Psoas muscle (tissue), 8 donors: Measurements from ENCODE around the gene VWC2L. TPM values are rescaled to one million over a fixed set of nuclear protein-coding genes. Genes with fewer than 3 reads are reported as not detected.

Source experiments
- ATAC-seq, 4 donors: fragments of 200-7000 bp; cut with Tn5 transposase; one replicate each; pipeline ENCODE4 v1.9.1; 2020; ENCODE audit warnings: moderate library complexity in 3 of 4, mild to moderate bottlenecking in 2 of 4
- DNase-seq, 2 donors: peaks; one replicate each; pipeline ENCODE4 v3.0.0-alpha.2; 2020
- H3K27ac ChIP-seq: fragments of 200-600 bp; one replicate; pipeline ENCODE4 v1.8.0; 2022
- H3K27me3 ChIP-seq, 3 donors: fragments of 200-600 bp in 1 of 3; one replicate each; pipeline versions ENCODE4 v1.6.1 to v1.8.0; 2013 to 2022; ENCODE audit warnings: low read length in 2 of 3, mild to moderate bottlenecking in 2 of 3, moderate library complexity in 1 of 3; ENCODE audit not compliant: insufficient read depth in 3 of 3
- H3K36me3 ChIP-seq, 2 donors: fragments of 200-600 bp in 1 of 2; one replicate each; pipeline versions ENCODE4 v1.6.1 to v1.8.0; 2013 to 2022; ENCODE audit warnings: low read depth in 1 of 2, mild to moderate bottlenecking in 1 of 2, moderate library complexity in 1 of 2; ENCODE audit not compliant: insufficient read depth in 1 of 2
- H3K4me1 ChIP-seq: fragments of 200-600 bp; one replicate; pipeline ENCODE4 v1.8.0; 2022
- H3K4me3 ChIP-seq: fragments of 200-600 bp; one replicate; pipeline ENCODE4 v1.8.0; 2022; ENCODE audit warnings: mild to moderate bottlenecking
- H3K9me3 ChIP-seq: fragments of 200-600 bp; one replicate; pipeline ENCODE4 v1.8.0; 2022
- WGBS, 3 donors: extraction: QIAGEN DNeasy Blood & Tissue Kit; methylation state at CpG; one replicate each; pipeline versions ENCODE4 v1.1.6 to v1.1.7; 2013; 5-methylcytosine and 5-hydroxymethylcytosine counted together
- intact Hi-C, 2 donors: fragments of 100-400 bp; cut with DNase I; formaldehyde crosslinking; loops; one replicate each; pipeline versions ENCODE4 v1.11.0 to v1.14.2; 2022
- polyA plus RNA-seq, 3 donors: library from polyadenylated mRNA; stranded (reverse); fragments of 200-250 nt; gene quantifications; one replicate each; pipeline ENCODE4 v1.2.3, GENCODE V29; 2013
- total RNA-seq, 4 donors: library from RNA; stranded (reverse); fragmentation: NEBNext Ultra II Directional in 2 of 4; extraction: Animal tissue kit (Norgen Biotek cat#: 25700) in 2 of 4; gene quantifications; one replicate each; pipeline versions ENCODE4 v1.2.1 to v1.2.4, GENCODE V29; 2021 to 2023
- TF ChIP-seq, protein P1 (sequence below): fragments of 200-600 bp; IDR thresholded peaks from one replicate; pipeline ENCODE4 v1.8.0; 2022; ENCODE audit warnings: antibody characterized with exemption
- donor health status: healthy with polysubstance abuse.
- donor health status: DM: no; HTN: no; CAD: no; lungs with moderate emphysema.
- donor health status: Bipolar disorder and iron deficiency.
- donor health status: healthy.
- donor health status: DM: yes; HTN: yes; CAD: no.
- donor health status: DM: no; HTN: no; CAD: no.
- donor health status: DM: no; HTN: no; CAD: no.
- donor health status: DM: yes; HTN: yes; CAD: no.

Gene VWC2L
- total and polyA plus RNA-seq, 7 donors = 0.04 to 0.87 (median 0.51) TPM; not detected in 4

DNA sequence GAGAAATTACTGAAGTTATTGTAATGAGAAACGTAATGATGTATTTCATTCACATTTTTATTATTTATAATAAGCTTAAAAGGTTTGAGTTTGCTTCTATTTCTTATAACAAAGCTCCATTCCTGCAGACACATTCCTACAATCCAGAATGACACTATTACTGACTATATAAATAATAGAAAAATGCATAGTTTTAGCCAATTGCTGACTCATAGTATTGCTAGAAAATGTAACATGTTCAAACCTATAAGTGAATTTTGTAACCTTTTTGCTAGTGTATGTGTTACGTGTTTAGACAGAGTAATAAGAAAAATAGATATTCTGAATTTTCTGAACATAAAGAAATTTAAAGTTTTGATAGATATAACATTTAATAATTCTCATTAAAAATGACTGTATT lies 9.3 kb upstream of the VWC2L start:
- TF ChIP-seq, protein P1, sequence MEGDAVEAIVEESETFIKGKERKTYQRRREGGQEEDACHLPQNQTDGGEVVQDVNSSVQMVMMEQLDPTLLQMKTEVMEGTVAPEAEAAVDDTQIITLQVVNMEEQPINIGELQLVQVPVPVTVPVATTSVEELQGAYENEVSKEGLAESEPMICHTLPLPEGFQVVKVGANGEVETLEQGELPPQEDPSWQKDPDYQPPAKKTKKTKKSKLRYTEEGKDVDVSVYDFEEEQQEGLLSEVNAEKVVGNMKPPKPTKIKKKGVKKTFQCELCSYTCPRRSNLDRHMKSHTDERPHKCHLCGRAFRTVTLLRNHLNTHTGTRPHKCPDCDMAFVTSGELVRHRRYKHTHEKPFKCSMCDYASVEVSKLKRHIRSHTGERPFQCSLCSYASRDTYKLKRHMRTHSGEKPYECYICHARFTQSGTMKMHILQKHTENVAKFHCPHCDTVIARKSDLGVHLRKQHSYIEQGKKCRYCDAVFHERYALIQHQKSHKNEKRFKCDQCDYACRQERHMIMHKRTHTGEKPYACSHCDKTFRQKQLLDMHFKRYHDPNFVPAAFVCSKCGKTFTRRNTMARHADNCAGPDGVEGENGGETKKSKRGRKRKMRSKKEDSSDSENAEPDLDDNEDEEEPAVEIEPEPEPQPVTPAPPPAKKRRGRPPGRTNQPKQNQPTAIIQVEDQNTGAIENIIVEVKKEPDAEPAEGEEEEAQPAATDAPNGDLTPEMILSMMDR = no peak
- H3K9me3 ChIP-seq = no peaks in the 10 kb centered on the region
- no peak overlapping the region for H3K4me3 ChIP-seq
- H3K27me3 ChIP-seq = no peaks in the 10 kb centered on the region
- H3K27ac ChIP-seq = no peak overlapping the region
- no peaks in the 10 kb centered on the region for H3K36me3 ChIP-seq
- DNase-seq = no peak
- WGBS, 3 donors = 55 to 59% (median 56%) methylated on average over 2 of the region's 2 CpGs
- intact Hi-C loops = no loop called here
- ATAC-seq = no peak
- H3K4me1 ChIP-seq = no peaks in the 10 kb centered on the region

DNA sequence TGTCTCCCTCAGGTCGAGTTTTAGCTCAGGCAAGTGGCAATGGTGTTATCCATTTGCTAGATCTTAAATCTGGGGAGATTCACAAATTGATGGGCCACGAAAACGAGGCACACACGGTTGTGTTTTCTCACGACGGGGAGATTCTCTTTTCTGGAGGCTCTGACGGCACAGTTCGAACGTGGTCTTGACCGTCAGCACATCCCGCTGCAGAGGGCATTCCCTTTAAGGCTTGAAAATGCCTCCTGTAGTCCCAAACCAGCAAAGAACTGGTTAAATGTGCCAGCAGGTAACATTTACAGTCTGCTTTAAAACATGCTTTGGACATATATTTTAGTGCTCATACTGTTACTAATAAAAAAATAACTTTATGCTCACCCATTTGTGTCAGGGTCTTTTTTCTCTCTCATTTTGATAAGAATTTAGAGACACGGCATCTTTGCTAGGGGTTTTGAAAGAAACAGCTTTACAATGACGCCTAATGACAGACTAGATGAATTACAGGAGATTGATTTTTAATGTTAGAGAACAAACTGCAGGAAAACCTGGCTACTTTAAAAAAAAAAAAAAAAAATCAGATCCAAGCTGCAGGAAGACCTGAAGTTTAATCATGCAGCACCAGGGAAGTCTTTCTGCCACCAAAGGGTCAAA lies 602 bp upstream of the VWC2L start:
- Histone ChIP-seq H3K27me3 (no peaks in the 10 kb centered on the region), H3K27ac (no peak overlapping the region), H3K4me1 (no peaks in the 10 kb centered on the region), H3K9me3 (no peaks in the 10 kb centered on the region), H3K4me3 (no peak overlapping the region), H3K36me3 (no peaks in the 10 kb centered on the region)
- no peak for ATAC-seq
- TF ChIP-seq, protein P1 = no peak
- DNase-seq = no peak
- WGBS, 3 donors = 33 to 40% (median 40%) methylated on average over 13 of the region's 13 CpGs
- intact Hi-C loops = no loop called here

GRCh38 chr2:214412679-214413078 lies 1.8 kb downstream of the VWC2L start:
- Histone ChIP-seq H3K36me3 (no peaks in the 10 kb centered on the region), H3K27ac (no peak overlapping the region), H3K27me3 (no peaks in the 10 kb centered on the region), H3K4me3 (no peak overlapping the region), H3K4me1 (no peaks in the 10 kb centered on the region), H3K9me3 (no peaks in the 10 kb centered on the region)
- ATAC-seq (no peak), DNase-seq (no peak)
- intact Hi-C loops = no loop called here
- 73 to 82% (median 80%) methylated on average over 1 of the region's 1 CpG for WGBS, 3 donors
- TF ChIP-seq, protein P1 = no peak

DNA sequence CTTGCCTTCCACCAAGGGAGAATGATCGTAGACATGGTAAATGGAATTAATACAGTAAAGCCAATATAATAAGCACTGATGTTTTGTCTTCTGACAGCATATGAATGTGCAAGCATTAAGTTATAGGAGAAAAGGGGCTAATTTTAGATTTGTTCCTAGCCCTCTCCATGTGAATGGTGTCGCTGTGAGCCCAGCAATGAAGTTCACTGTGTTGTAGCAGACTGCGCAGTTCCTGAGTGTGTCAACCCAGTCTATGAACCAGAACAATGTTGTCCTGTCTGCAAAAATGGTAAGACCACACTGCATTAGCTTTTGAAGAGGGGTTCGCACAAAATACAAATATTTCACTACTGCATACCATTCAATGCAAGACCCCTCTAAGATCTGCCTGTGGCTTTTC lies 25.6 kb downstream of the VWC2L start:
- Histone ChIP-seq H3K4me1 (no peaks in the 10 kb centered on the region), H3K36me3 (no peaks in the 10 kb centered on the region), H3K27me3 (no peaks in the 10 kb centered on the region), H3K27ac (no peak overlapping the region), H3K9me3 (no peaks in the 10 kb centered on the region), H3K4me3 (no peak overlapping the region)
- DNase-seq (no peak), ATAC-seq (no peak)
- TF ChIP-seq, protein P1 = no peak
- intact Hi-C loops = no loop called here
- WGBS, 3 donors = 91 to 96% (median 94%) methylated on average over 4 of the region's 4 CpGs
